Upper lobe of right lung (tissue), 1 donor: ENCODE data around the gene PTEN. TPM values are rescaled to one million over a fixed set of nuclear protein-coding genes. Genes with fewer than 3 reads are reported as not detected.
A peak's percentile ranks its signal among the peaks of the same experiment; 100 is the strongest.

ENCODE experiments used
- ATAC-seq: fragments of 200-7000 bp; cut with Tn5 transposase; one replicate; pipeline ENCODE4 v1.9.1; 2020; ENCODE audit warnings: mild to moderate bottlenecking, moderate library complexity
- DNase-seq: peaks from one replicate; pipeline ENCODE4 v3.0.0-alpha.2; 2020
- H3K27ac ChIP-seq: fragments of 200-600 bp; one replicate; pipeline ENCODE4 v1.8.0; 2022
- H3K27me3 ChIP-seq: fragments of 200-600 bp; one replicate; pipeline ENCODE4 v1.8.0; 2022; ENCODE audit warnings: mild to moderate bottlenecking
- H3K36me3 ChIP-seq: fragments of 200-600 bp; one replicate; pipeline ENCODE4 v1.8.0; 2022
- H3K4me1 ChIP-seq: fragments of 200-600 bp; one replicate; pipeline ENCODE4 v1.8.0; 2022
- H3K4me3 ChIP-seq: fragments of 200-600 bp; one replicate; pipeline ENCODE4 v1.8.0; 2022; ENCODE audit warnings: mild to moderate bottlenecking
- H3K9me3 ChIP-seq: fragments of 200-600 bp; one replicate; pipeline ENCODE4 v1.8.0; 2022
- CTCF ChIP-seq: fragments of 200-600 bp; IDR thresholded peaks from one replicate; pipeline ENCODE4 v1.8.0; 2022; ENCODE audit warnings: antibody characterized with exemption
- intact Hi-C: fragments of 100-400 bp; cut with DNase I; formaldehyde crosslinking; loops from one replicate; pipeline ENCODE4 v1.11.0; 2022
- total RNA-seq: library from RNA; stranded (reverse); fragmentation: NEBNext Ultra II Directional; extraction: Animal tissue kit (Norgen Biotek cat#: 25700); gene quantifications from one replicate; pipeline ENCODE4 v1.2.1, GENCODE V29; 2021
- donor health status: DM: no; HTN: yes; CAD: no; lungs with severe emphysema.

The PTEN gene
- total RNA-seq, 1 donor from 2014 or later: 101 TPM

GRCh38 chr10:87952612-87953011, 89.2 kb downstream of the PTEN start:
- no peaks in the 10 kb centered on the region for H3K4me1 ChIP-seq
- no peak for DNase-seq
- intact Hi-C loops: no loop called here
- no peaks in the 10 kb centered on the region for H3K9me3 ChIP-seq
- no peaks in the 10 kb centered on the region for H3K27me3 ChIP-seq
- H3K27ac ChIP-seq: no peak overlapping the region
- peaks cover 29% of the 10 kb centered on the region for H3K36me3 ChIP-seq
- TF ChIP-seq CTCF: no peak
- H3K4me3 ChIP-seq: no peak overlapping the region
- ATAC-seq: no peak

- no peaks in the 10 kb centered on the region for H3K27me3 ChIP-seq
- H3K27ac ChIP-seq: no peak overlapping the region
- peaks cover 3% of the 10 kb centered on the region for H3K4me1 ChIP-seq
- no peak for TF ChIP-seq CTCF
- peaks cover 44% of the 10 kb centered on the region for H3K36me3 ChIP-seq
- H3K4me3 ChIP-seq: no peak overlapping the region
- DNase-seq (no peak), ATAC-seq (no peak)
- H3K9me3 ChIP-seq: no peaks in the 10 kb centered on the region
- intact Hi-C loops: no loop called here
Measured at GRCh38 chr10:87956055-87956454, 92.6 kb downstream of the PTEN start.

- peaks cover 41% of the 10 kb centered on the region for H3K36me3 ChIP-seq
Measured at GRCh38 chr10:87957702-87958101, 94.3 kb downstream of the PTEN start.

GRCh38 chr10:87960230-87960629, 96.8 kb downstream of the PTEN start:
- H3K27ac ChIP-seq: no peak overlapping the region
- H3K9me3 ChIP-seq: no peaks in the 10 kb centered on the region
- H3K4me3 ChIP-seq: no peak overlapping the region
- intact Hi-C loops: no loop called here
- peaks cover 39% of the 10 kb centered on the region for H3K36me3 ChIP-seq
- ATAC-seq (no peak), DNase-seq (no peak)
- no peak for TF ChIP-seq CTCF
- H3K27me3 ChIP-seq: no peaks in the 10 kb centered on the region
- H3K4me1 ChIP-seq: peaks cover 8% of the 10 kb centered on the region

More at GRCh38 chr10:87957702-87958101, 94.3 kb downstream of the PTEN start:
- ATAC-seq: no peak
- Histone ChIP-seq H3K4me3 (no peak overlapping the region), H3K27ac (no peak overlapping the region), H3K27me3 (no peaks in the 10 kb centered on the region), H3K9me3 (no peaks in the 10 kb centered on the region), H3K4me1 (peaks cover 8% of the 10 kb centered on the region)
- intact Hi-C loops: no loop called here
- TF ChIP-seq CTCF: no peak
- no peak for DNase-seq

- H3K27me3 ChIP-seq: no peaks in the 10 kb centered on the region
- peaks cover 8% of the 10 kb centered on the region for H3K4me1 ChIP-seq
- H3K27ac ChIP-seq: no peak overlapping the region
- no peaks in the 10 kb centered on the region for H3K9me3 ChIP-seq
- H3K4me3 ChIP-seq: no peak overlapping the region
- intact Hi-C loops: no loop called here
- peaks cover 45% of the 10 kb centered on the region for H3K36me3 ChIP-seq
- TF ChIP-seq CTCF: no peak
- DNase-seq: no peak
- ATAC-seq: peak; percentile 65
Measured at GRCh38 chr10:87961314-87961713, 97.9 kb downstream of the PTEN start.

- H3K27me3 ChIP-seq: no peaks in the 10 kb centered on the region
- peaks cover 25% of the 10 kb centered on the region for H3K36me3 ChIP-seq
- intact Hi-C loops: no loop called here
- DNase-seq: no peak
- H3K27ac ChIP-seq: no peak overlapping the region
- no peak for ATAC-seq
- TF ChIP-seq CTCF: no peak
- H3K9me3 ChIP-seq: no peaks in the 10 kb centered on the region
- peaks cover under 1% of the 10 kb centered on the region for H3K4me1 ChIP-seq
- no peak overlapping the region for H3K4me3 ChIP-seq
Measured at GRCh38 chr10:87966459-87966858, 103.0 kb downstream of the PTEN start.
